HG03045 (cell line): Measurements from ENCODE around the gene LHX4.

Experiments
- ATAC-seq: cut with Tn5 transposase; IDR thresholded peaks from one replicate; pipeline ENCODE4 v1.9.1; 2021; ENCODE audit warnings: mild to moderate bottlenecking, moderate library complexity; ENCODE audit not compliant: unreplicated experiment

The LHX4 gene

GRCh38 chr1:180224902-180225301 is 5.2 kb upstream of the LHX4 start:
- no peak for ATAC-seq

GRCh38 chr1:180225403-180225802 is 4.7 kb upstream of the LHX4 start:
- no peak for ATAC-seq

GRCh38 chr1:180227861-180228647 is 2.0 kb upstream of the LHX4 start:
- ATAC-seq = no peak

GRCh38 chr1:180228648-180229482 is 1.2 kb upstream of the LHX4 start:
- ATAC-seq = no peak

- no peak for ATAC-seq
Measured at GRCh38 chr1:180230416-180230790, 339 bp downstream of the LHX4 start.

GRCh38 chr1:180230791-180231505 is 884 bp downstream of the LHX4 start:
- no peak for ATAC-seq

GRCh38 chr1:180231506-180231921 is 1.4 kb downstream of the LHX4 start:
- no peak for ATAC-seq

GRCh38 chr1:180231936-180232335 is 1.9 kb downstream of the LHX4 start:
- no peak for ATAC-seq

- ATAC-seq = no peak
Measured at GRCh38 chr1:180232521-180233043, 2.5 kb downstream of the LHX4 start.

GRCh38 chr1:180233191-180234011 is 3.3 kb downstream of the LHX4 start:
- ATAC-seq = no peak

GRCh38 chr1:180234369-180235076 is 4.5 kb downstream of the LHX4 start:
- no peak for ATAC-seq

- no peak for ATAC-seq
Measured at GRCh38 chr1:180235077-180235501, 5.0 kb downstream of the LHX4 start.

- ATAC-seq = no peak
Measured at GRCh38 chr1:180235502-180236239, 5.6 kb downstream of the LHX4 start.

- no peak for ATAC-seq
Measured at GRCh38 chr1:180236698-180237509, 6.8 kb downstream of the LHX4 start.

- no peak for ATAC-seq
Measured at GRCh38 chr1:180237869-180238476, 7.9 kb downstream of the LHX4 start.

GRCh38 chr1:180238675-180239074 is 8.6 kb downstream of the LHX4 start:
- ATAC-seq = no peak

GRCh38 chr1:180239145-180240096 is 9.4 kb downstream of the LHX4 start:
- no peak for ATAC-seq
